GM18870 (cell line): ENCODE measurements around the gene COX7A2.

Experiments used
- ATAC-seq: cut with Tn5 transposase; IDR thresholded peaks from one replicate; pipeline ENCODE4 v1.9.1; 2021; ENCODE audit warnings: moderate library complexity; ENCODE audit not compliant: unreplicated experiment

The COX7A2 gene

DNA sequence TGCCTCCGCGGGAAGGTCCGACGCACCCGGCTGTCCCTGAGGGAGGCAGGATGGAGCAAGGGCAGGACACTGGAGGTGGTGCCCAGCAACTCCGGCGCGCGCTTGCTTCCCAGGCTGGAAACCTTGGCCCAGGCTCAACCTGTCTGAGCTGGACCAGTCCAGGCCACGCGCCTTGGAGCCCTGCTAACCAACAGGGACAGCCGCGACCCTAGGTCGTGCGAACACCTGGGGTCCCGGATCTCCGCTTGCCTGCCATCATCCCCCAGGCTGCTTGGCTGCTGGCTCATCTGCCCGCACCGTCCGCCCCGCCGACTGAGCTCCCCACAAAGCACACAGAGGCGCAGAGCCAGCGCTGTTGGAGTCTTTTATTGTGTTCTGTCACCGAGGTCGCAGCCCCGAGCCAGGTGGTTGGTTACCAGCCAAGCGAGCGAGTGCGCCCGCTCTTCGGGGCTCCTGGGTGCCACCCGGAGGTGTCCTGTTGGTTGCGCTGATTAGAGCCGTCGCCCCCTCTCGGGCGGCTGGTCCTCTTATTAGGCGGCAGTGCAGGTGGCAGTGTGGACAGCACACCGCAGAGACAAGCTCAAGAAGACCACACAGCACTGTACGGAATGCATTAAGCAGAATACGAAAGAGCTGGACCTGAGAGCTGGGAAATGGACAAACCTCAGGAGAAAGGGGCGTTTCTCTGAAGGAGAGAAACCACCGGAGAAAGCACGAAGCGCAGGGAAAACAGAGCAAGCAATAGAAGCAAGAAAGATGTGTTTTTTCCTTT lies 41.5 kb downstream of the COX7A2 start:
- ATAC-seq = no peak

DNA sequence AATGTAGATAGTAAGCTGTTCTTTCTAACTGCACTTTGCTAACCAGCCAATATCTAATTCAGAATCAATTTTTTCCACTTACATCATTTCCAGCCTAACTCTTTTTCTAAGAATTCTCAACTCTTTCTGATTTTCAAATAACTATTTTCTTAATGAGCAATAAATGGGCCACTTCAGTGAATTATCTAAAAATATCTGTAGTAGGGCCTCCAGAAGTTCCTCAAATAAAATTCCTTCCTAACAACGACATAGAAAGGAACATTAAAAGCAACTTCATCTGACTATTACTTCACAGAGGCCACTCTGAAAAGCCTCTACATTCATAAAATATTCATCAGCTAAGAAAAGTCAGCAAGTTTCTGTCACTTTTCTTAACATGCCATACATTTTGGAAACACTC lies 42.6 kb downstream of the COX7A2 start:
- no peak for ATAC-seq

DNA sequence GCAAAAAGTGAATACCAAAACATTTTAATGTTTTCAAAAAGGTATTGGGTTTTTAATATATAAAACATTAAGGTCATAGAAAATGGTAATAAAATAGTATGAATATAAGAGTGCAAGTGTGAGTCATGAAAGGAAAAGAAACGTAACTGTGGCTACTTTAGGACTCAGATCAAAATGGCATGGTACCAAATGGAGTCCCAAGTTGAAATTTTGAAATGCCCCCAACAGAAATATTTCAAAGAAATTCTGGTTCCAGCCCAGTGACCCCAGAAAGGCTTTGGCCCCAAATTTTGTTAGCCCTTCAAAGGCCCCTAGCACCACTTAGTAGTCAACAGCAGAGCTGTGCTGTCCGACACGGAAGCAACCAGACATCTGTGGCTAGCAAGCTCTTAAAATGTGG lies 43.7 kb downstream of the COX7A2 start:
- no peak for ATAC-seq

DNA sequence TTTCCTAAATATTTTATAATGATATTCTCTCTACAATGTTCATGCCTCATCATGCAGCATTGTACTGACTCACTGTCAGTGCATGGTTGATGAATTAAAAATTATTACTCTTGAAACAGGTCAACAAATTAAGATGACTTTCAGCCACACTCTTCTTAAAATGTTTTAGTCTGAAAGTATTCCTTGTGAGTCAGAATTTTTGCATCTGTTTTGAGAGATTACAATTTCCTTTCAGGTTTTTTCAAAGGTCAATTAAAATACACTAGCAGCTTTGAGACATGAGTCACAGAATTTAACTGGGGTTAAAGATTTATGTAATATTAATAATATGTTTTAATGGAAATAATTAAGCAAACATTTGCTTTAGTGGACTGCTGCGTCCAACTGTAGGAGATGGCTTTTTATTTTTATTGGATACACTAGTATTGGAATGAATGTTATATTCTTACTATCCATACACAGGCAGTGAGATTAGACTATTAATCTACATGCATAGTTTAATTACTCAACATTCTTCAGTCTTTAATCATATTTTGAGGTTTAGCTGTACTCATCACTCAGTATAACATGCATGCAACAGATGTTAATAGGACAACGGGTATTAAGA lies 47.4 kb downstream of the COX7A2 start:
- ATAC-seq = no peak

DNA sequence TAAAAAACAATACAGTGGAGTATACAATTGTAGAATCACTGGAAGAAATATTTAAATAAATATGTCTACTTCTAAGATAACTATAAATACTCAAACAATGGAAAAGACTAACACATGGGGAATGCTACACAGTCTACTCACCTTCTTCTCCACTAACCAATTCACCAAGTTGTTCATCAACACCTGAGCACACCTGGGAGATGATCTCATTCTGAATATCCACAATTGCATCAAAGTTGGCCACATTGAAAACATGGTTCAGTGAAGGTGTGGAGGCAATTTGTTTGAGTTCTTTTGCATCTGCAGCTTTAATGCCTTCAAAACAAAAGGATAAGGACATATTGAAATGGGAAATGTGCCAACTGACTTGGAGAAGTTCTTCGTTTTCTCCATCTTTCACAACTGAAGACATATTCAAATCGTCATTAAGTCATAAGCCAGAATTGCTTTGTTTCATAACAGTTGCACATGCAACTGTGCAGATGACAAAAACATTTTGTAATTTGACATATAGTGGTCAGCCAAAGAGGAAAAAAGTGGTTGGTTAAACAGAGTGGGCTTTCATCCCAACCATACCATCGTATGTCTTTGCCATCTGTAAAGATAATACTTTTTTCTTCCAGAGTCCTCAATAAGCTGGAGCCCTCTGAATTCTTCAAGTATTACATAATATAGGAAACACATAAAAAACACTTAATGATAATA lies 55.2 kb downstream of the COX7A2 start:
- no peak for ATAC-seq
